ENCODE measurements around the gene C15orf39.
"Not testable (repeated sequence)": the region's sequence is repeated elsewhere in the genome, so short reads cannot be mapped to it uniquely, and the experiment has no call there.

DNA sequence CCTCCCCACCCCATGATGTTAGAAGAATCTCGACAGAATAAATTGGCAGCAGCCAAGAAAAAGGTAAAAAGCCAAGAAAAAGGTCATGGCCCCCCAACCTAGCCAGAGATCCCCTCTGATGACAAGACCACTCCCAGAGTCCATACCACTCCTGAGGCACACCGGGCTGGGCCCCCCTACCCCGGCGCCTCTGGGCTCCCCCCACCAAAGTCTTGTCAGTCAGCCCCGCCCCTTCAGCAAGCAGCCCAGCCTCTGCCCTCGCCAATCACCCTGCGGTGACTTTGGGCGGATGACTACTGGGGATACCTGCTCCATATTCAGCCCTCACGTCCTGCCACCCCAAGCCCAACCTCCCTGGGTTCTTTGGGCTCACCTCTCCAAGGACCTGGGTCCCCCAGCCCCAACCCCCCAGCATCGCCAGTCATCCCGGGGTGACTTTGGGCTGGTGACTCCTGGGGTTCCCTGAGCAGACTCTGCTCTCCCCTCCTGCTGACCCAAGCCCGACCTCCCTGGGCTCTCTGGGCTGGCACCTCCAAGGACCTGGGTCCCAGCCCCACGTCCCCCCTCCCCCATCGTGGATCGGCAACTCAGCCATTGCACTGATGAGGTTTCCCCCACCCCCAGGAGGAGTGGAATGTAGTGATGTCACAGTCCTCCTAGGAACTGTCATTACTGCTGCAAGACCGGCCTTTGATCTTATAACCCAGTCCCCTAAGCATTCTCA is 57.1 kb downstream of the C15orf39 start:
- TF ChIP-seq, protein P1, sequence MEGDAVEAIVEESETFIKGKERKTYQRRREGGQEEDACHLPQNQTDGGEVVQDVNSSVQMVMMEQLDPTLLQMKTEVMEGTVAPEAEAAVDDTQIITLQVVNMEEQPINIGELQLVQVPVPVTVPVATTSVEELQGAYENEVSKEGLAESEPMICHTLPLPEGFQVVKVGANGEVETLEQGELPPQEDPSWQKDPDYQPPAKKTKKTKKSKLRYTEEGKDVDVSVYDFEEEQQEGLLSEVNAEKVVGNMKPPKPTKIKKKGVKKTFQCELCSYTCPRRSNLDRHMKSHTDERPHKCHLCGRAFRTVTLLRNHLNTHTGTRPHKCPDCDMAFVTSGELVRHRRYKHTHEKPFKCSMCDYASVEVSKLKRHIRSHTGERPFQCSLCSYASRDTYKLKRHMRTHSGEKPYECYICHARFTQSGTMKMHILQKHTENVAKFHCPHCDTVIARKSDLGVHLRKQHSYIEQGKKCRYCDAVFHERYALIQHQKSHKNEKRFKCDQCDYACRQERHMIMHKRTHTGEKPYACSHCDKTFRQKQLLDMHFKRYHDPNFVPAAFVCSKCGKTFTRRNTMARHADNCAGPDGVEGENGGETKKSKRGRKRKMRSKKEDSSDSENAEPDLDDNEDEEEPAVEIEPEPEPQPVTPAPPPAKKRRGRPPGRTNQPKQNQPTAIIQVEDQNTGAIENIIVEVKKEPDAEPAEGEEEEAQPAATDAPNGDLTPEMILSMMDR (IDR thresholded peaks at IDR 0.05), result not testable (repeated sequence)
- not testable (repeated sequence) for TF ChIP-seq POLR2A, POLR2AphosphoS5 (IDR thresholded peaks at IDR 0.05)

All from breast epithelium (tissue), 3 donors.